GM19193 (cell line): ENCODE results near the gene MAPKAP1.

ENCODE experiments used
- POLR2A ChIP-seq: IDR thresholded peaks from 4 replicates; pipeline ENCODE4 v1.6.1; 2011; ENCODE audit not compliant: insufficient read depth, insufficient read length; ENCODE audit errors: extremely low read depth

The MAPKAP1 gene

GRCh38 chr9:125639057-125639456, 68.0 kb downstream of the MAPKAP1 start:
- TF ChIP-seq POLR2A: no peak

GRCh38 chr9:125638239-125639045, 68.6 kb downstream of the MAPKAP1 start:
- no peak for TF ChIP-seq POLR2A

GRCh38 chr9:125637241-125637640, 69.8 kb downstream of the MAPKAP1 start:
- no peak for TF ChIP-seq POLR2A

- no peak for TF ChIP-seq POLR2A
Measured at GRCh38 chr9:125635888-125636287, 71.1 kb downstream of the MAPKAP1 start.

GRCh38 chr9:125634040-125634717, 72.8 kb downstream of the MAPKAP1 start:
- no peak for TF ChIP-seq POLR2A

GRCh38 chr9:125633116-125633745, 73.8 kb downstream of the MAPKAP1 start:
- TF ChIP-seq POLR2A: no peak

- TF ChIP-seq POLR2A: no peak
Measured at GRCh38 chr9:125632321-125633115, 74.5 kb downstream of the MAPKAP1 start.

GRCh38 chr9:125631391-125632085, 75.5 kb downstream of the MAPKAP1 start:
- no peak for TF ChIP-seq POLR2A

GRCh38 chr9:125630436-125630835, 76.6 kb downstream of the MAPKAP1 start:
- TF ChIP-seq POLR2A: no peak

GRCh38 chr9:125629446-125629845, 77.6 kb downstream of the MAPKAP1 start:
- TF ChIP-seq POLR2A: no peak

- no peak for TF ChIP-seq POLR2A
Measured at GRCh38 chr9:125626187-125626586, 80.8 kb downstream of the MAPKAP1 start.

GRCh38 chr9:125621170-125621569, 85.8 kb downstream of the MAPKAP1 start:
- no peak for TF ChIP-seq POLR2A

GRCh38 chr9:125620216-125620615, 86.8 kb downstream of the MAPKAP1 start:
- TF ChIP-seq POLR2A: no peak

GRCh38 chr9:125617087-125617486, 89.9 kb downstream of the MAPKAP1 start:
- no peak for TF ChIP-seq POLR2A
